Tibial nerve (tissue), 4 donors: ENCODE results near the gene GRPEL2.

ENCODE experiments used
- CTCF ChIP-seq, 5 experiments: fragments of 200-600 bp in 3 of 5; fragments of 450-650 bp in 2 of 5; sonication (generic) in 3 of 5; IDR thresholded peaks; one replicate each; pipeline ENCODE4 v1.5.1; 2016 to 2019; ENCODE audit warnings: antibody characterized with exemption in 5 of 5, mild to moderate bottlenecking in 3 of 5, moderate library complexity in 2 of 5
- EP300 ChIP-seq, 2 donors: sonication (generic); formaldehyde crosslinking; IDR thresholded peaks; one replicate each; pipeline ENCODE4 v1.6.1; 2017; ENCODE audit warnings: antibody characterized with exemption in 2 of 2, mild to moderate bottlenecking in 1 of 2

DNA sequence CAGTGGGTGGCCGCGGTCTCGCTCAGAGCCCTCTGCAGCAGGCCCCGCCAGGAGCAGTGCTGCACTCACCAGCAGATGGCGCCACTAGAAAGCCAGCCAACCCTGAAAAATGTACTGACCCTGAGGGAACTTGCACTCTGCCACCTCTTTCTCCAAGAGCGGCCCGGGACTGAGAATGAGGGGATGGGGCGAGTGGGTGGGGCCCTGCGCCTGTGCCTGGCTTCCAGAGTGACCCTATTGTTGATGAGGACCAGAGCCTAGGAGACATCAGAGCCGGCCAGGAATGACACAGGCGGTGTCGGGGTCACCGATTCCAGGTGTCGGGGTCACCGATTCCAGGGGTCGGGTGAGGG, 36.7 kb downstream of the GRPEL2 start:
- TF ChIP-seq EP300 (IDR thresholded peaks at IDR 0.05) (no peak), CTCF (IDR thresholded peaks at IDR 0.05) (peak; percentile 81 to 95 (median 91))
